Measurements from ENCODE around the gene SRM.

GRCh38 chr1:11046270-11046566, 13.6 kb downstream of the SRM start:
- TF ChIP-seq, protein P1, sequence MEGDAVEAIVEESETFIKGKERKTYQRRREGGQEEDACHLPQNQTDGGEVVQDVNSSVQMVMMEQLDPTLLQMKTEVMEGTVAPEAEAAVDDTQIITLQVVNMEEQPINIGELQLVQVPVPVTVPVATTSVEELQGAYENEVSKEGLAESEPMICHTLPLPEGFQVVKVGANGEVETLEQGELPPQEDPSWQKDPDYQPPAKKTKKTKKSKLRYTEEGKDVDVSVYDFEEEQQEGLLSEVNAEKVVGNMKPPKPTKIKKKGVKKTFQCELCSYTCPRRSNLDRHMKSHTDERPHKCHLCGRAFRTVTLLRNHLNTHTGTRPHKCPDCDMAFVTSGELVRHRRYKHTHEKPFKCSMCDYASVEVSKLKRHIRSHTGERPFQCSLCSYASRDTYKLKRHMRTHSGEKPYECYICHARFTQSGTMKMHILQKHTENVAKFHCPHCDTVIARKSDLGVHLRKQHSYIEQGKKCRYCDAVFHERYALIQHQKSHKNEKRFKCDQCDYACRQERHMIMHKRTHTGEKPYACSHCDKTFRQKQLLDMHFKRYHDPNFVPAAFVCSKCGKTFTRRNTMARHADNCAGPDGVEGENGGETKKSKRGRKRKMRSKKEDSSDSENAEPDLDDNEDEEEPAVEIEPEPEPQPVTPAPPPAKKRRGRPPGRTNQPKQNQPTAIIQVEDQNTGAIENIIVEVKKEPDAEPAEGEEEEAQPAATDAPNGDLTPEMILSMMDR (IDR thresholded peaks at IDR 0.05) = no peak
- no peak for TF ChIP-seq POLR2A (IDR thresholded peaks at IDR 0.05)
